Retina (tissue), 1 donor: Measurements from ENCODE around the gene ABCC6.
"Not testable (repeated sequence)": the region's sequence is repeated elsewhere in the genome, so short reads cannot be mapped to it uniquely, and the experiment has no call there.

Experiments
- DNase-seq: peaks from one replicate; pipeline ENCODE4 v3.0.0-alpha.2; 2016

ABCC6 gene

DNA sequence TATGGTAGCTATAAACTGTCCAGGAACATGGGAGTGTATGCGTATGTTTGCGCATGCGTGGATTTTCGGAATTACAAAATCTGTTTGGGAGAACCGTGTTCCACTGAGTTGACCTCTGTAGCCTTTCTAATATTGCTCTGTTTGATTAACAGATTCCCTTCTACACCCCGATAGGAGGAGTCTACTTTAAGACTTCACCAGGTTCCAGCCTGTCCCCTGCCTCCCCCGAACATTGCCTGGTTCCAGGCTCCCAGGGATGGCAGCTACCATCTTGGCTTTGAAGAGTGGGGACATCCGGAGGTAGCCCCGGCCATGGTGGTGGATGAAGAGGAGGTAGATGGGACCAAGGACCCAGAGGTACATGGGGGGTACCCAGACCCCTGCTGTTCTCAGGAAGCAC is 1.9 kb downstream of the ABCC6 start:
- DNase-seq = not testable (repeated sequence)

DNA sequence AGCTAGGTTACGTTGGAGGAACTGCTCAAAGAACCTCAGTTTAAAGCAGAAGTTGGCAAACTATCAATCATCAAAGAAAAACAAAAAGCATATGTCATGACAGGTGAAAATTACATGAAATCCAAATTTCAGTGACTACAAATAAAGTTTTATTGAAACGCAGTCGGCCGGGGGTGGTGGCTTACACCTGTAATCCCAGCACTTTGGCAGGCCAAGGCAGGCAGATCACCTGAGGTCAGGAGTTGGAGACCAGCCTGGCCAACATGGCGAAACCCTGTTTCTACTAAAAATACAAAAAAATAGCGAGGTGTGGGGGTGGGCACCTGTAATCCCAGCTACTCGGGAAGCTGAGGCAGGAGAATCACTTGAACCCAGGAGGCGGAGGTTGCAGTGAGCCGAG is 2.8 kb downstream of the ABCC6 start:
- DNase-seq = not testable (repeated sequence)

DNA sequence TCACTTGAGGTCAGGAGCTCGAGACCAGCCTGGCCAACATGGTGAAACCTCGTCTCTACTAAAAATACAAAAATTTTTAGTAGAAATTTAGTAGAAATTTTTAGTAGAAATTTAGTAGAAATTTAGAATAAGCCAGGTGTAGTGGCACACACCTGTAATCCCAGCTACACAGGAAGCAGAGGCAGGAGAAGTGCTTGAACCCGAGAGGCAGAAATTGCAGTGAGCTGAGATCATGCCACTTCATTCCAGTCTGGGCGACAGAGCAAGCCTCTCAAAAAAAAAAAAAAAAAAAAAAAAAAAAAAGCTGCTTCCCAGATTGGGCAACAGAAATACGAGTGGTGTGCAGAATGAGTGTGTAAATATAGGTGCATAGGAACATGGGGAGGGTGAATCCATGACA is 4.5 kb downstream of the ABCC6 start:
- DNase-seq = not testable (repeated sequence)

DNA sequence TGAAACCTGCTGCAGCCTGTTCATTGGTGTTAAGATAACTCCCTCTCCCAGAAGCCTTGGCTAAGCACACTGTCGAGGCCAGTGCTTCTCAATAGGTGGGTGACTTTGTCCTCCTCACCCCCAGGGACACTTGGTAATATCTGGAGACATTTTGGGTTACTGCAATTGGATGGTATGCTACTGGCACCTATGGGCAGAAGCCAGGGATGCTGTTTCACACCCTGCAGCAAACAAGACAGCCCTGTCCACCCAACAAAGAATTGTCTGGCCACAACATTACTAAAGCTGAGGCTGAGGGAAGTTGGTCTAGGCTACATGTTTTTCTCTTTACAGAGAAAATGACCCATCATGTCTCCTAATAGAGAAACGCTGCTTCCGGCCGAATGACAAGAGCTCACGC is 4.9 kb downstream of the ABCC6 start:
- DNase-seq = not testable (repeated sequence)

DNA sequence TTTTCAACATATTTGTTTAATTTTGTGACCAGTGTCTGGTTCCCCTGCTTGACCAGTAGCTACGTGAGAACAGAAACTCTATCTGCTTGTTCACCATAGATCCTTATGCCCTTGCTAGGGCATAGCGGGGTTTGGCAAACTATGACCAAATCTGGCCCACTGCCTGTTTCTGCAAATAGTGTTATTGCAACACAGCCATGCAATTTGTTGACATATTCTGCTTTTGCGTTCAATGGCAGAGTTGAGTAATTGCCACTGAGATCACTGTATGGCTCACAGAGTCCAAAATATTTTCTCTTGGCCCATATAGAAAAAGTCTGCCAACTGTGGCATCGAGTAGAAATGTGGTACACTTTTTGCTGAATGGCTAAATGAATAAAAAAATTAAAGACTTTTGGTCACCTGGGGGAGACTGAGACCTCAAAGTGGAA is 9.4 kb downstream of the ABCC6 start:
- not testable (repeated sequence) for DNase-seq

DNA sequence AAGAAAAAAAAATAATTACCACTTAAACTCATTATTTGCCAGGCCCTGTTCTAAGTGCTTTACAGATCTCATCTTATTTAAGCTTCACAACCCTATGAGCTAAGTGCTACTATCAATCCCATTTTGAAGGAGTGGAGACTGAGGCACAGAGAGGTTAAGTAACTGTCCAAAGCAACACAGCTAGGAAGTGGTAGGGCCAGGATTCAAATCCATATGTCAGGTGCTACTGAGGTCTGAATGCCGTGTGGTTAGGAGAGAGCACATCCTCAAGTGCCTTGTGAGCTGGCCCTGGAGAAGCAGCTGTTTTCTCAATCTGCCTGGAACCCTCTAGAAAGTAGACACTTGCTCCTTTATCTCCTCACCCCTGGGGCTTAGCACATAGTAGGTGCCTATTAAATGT is 11.9 kb downstream of the ABCC6 start:
- not testable (repeated sequence) for DNase-seq

DNA sequence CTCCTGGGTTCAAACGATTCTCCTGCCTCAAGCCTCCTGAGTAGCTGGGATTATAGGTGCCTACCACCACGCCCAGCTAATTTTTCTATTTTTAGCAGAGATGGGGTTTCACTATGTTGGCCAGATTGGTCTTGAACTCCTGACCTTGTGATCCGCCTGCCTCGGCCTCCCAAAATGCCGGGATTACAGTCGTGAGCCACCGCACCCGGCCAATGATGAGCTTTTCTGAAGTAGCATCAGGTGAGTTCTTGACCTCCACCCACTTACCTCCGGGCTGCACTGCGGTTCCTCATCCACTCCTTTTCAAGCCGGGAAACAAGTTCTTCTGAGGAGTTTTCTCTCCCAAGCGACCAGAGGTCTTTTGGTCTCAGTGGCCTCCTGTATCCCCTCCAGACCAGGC is 14.8 kb downstream of the ABCC6 start:
- DNase-seq = not testable (repeated sequence)

DNA sequence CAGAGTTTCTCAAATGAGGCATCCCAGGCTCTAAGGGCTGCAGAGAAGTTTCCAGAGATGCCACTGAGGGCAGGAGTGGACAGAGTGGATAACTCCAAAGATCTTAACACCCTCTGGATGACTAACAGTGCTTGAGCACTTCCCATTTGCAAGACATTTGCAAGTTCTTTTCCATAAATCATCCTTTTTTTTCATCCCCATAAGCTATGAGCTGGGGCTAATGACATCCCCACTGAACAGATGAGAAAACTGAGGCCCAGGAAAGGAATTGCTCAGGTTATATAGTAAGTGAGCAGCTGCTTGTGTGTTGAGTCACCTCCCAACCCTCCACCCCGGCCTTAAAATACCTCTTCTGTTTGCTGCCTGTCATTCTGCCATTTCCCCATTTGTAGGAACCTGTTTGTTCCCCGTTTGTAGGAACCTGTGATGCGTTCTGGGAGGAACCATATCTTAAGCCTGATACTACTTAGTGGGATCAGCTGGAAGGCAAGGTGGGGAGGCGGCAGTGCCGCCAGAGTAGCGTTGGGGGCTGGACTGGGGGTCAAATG is 15.4 kb downstream of the ABCC6 start:
- not testable (repeated sequence) for DNase-seq

DNA sequence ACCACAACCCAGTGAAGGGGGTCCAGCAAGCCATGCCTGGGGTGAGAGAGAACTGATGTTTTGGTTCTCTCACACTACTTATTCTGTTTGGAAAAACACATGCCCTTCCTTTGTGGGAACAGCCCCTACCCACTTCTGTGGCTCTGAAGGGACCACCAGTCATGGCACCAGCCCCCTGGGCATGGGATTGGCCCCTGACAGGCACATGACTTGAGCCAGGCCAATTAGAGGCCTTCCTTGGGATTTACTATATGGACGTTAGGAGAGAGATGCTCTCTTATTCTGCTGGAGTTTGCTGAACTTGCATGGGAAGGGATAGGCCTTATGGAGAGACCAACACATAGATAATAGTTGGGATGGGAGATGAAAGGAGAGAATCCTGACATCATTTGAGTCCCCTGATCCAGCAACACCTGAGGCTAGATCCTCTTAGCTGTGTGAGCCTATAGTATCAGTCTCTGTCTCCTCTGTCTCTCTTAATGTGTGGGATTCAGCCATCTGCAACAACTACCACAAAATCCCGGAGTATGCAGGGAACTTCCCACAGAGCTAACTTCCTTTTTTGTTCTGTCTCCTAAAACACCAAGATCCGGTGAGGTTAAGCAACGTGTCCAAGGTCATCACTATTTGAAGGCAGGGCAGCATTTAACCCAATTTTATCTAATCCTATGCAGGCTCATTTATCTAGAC is 16.1 kb downstream of the ABCC6 start:
- not testable (repeated sequence) for DNase-seq

DNA sequence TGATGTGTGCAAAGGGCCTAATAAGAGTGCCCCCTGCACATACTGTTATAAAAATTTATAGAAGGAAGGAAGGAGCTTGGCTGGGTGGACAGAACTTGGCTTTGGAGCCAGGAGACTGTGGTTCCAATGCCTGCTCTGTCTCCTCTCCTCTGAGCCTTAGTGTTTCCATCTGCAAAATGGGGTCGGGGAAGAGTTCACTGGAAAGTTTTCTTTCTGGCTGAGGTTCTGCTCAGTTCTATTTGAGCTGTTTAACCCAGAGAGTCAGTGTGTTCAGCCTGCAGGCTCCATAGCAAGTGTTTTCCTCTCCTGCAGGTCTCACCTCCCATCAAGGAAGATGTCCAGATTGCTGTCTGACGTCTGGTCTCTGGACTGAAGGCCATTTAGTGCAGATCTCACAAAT is 17.4 kb downstream of the ABCC6 start:
- DNase-seq = not testable (repeated sequence)

DNA sequence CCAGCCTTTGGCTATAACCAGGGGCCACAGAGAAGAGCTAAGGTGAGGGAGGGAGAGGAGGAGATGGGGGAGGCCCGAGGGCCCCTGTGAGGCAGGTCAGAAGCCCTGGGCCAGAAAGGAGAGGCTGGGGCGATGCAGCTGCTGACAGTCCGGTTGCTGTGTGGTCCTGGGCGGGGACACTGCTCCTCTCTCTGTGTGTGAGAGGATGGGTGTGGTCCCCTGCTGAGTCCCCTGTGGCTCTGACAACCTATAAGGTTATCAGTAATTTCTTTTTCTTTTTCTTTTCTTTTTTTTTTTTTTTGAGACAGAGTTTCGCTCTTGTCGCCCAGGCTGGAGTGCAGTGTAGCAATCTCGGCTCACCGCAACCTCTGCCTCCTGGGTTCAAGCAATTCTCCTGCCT is 18.7 kb downstream of the ABCC6 start:
- not testable (repeated sequence) for DNase-seq

DNA sequence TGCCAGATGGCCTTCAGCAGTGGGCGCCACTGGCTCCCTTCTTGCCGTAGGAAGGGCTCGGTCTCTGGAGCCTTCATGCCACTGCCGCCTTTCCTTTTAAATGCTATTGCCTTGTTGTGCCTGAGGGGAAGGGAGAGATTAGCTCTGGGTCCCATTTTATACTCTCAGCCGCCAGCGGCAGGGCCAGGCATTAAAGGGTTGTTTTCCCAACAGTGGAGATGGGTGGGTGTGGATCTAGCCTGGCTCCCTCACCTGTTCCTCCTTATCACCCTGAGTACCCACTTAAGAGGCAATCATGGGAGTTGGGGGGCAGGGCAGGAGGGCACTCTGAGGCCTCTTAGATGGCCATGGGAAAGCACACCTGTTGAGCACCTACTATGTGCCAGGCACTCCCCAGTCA is 19.8 kb downstream of the ABCC6 start:
- DNase-seq = not testable (repeated sequence)

DNA sequence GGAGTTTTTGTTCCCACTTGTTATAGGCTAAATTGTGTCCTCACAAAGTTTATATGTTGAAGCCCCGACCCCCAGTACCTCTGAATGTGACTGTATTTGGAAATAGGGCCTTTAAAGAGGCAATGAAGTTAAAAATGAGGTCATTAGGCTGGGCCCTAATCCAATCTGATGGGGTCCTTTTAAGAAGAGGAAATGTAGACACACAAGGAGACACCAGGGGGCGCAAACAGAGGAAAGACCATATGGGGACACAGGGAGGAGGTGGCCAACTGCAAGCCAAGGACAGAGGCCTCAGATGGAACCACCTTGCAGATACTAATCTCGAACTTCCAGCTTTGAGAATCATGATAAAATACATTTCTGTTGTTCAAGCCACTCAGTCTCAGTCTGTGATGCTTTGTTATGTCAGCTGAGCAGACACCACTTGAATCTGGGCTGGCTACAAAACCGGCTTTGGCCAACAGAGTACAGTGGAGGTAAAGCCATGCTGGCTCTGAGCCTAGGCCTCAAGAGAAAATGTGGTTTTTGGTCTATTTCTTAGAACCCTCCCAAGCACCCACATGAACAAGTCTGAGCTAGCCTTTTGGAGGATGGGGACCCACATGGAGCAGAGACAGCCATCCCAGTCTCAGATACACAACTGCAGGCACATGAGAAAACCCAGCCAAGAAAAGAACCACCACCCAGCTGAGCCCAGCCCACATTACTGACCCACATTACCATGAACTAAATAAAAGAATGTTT is 20.7 kb downstream of the ABCC6 start:
- peak; percentile 15 for DNase-seq

DNA sequence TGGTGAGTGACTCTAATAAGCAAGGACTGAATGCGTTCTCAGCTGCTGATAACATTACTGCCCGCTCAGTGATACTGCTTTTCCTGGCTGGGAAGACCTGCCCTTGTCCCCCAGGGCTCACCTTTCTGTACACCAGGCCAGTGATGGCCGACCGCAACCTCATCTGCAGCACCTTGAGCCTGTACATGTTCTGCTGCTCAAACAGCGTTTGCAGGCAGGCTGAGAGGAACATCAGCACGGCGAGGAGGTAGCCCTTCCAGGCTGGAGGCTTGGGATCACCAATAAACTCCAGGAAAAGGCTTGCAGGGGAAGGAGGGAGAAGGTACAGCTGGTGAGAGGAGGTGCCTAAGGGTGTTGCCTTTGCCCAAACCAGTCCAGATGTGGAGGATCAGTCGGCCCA is 21.4 kb downstream of the ABCC6 start:
- not testable (repeated sequence) for DNase-seq

DNA sequence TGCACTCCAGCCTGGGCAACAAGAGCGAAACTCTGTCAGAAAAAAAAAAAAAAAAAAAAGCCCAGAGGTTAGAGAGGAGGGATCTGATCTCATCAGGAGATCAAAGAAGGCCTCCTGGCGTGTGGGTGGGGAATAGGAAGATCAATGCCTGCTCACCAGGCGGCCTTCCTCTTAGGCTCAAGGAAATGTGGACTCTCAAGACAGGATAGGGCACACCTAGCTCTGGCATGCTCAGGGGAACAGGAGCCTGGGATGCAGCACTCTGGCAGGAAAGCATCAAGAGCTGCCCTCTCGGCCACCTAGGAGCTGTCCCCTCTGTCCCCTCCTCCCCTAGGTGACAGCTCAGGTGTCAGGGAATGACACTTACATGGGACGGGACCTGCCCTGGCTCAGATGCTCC is 22.9 kb downstream of the ABCC6 start:
- DNase-seq = not testable (repeated sequence)

DNA sequence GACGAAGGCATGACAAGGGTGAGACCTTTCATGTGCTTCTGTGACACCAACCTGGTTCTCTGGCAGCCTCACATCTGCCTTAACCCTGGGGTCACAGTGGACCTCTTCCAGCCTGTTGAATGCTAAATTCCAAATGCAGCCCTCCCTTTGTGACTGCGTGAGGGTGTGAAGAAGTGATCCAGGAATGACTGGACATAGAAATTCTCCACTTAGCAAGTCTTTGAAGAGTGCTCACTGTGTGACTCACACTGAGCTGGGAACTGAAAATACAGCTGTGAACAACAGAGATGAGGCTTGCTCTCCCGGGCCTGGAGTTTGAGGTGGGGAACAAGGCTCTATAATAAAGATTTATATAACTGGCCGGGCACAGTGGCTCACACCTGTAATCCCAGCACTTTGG is 23.9 kb downstream of the ABCC6 start:
- DNase-seq = not testable (repeated sequence)

DNA sequence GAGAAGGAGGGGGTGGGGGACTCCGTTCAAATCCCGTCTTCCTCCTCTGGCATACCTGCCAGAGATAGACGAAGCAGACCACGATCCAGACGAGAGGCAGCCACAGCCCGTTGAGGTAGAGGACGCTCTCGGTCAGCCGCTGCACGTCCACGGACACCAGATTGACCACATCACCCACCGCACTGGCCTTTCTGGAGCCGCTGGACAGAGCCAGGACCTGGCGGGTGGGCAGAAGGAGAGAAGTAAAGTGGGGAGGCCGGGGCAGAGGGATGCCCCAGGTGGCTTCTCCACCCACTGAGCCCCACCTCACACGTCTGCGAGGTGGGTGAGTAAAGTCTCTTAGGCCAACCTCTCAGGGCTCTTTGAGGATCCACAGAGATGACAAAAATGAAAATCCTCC is 25.3 kb downstream of the ABCC6 start:
- no peak for DNase-seq

DNA sequence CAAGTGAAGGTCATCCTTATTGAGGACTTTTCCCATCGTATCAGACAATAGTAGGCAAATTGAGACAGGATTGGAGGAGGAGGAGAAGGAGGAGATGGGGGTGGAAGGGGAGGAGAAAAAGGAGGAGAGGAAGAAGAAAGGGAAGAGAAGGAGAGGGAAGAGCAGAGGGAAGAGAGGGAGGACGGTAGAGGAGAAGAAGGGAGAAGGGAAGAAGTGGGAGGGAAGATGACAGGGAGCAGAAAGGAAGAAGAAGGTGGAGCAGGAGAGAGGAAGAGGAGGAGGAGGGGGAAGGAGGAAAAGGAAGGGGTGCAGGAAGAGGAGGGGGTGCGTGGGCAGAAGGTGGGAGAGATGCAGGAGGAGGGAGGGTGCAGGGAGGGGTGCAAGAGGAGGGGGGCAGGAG is 26.0 kb downstream of the ABCC6 start:
- no peak for DNase-seq

DNA sequence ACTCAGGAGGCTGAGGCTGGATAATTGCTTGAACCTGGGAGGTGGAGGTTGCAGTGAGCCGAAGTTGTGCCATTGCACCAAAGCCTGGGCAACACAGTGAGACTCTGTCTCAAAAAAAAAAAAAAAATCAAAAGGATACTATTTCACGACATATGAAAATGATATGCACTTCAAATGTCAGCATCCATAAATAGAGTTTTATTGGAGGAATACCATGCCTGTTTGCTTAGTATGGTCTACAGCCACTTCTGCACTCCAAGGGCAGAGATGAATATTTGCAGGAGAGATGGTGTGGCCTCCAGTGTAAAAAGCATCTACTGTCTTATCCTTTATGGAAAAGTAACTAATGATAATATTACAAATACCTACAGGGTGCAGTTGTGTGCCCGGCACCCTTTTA is 27.2 kb downstream of the ABCC6 start:
- DNase-seq = no peak

DNA sequence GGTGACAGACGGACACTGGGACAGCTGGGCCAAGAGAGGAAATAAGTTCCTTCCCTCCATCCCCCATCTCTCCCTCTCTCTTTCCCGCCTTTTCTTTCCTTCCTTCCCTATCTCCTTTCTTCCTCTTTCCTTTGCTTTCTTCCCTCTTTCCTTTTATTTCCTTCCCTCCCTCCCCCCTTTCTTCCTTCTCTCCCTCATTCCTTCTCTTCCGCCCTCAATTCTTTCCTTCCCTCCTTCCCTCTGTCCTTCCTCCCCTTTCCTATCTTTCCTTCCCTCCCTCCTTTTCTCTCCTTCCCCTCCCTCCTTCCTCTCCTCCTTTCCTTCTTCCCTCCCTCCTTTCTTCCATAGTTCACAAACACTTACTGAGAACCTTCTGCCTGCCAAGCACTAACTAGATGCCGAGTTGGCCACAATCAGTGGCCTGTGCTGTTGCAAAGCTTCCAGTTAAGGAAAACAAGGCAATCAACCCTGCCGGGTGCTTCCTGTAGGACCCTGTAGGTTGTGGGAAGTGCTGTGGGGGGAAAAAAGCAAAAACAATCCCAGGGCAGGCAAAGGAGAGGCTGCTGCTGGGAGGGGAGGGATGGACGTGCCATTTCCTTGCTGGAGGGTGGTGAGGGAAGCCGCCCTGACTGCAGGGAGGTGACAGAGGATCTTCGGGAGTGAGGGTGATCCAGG is 31.7 kb downstream of the ABCC6 start:
- DNase-seq = no peak

DNA sequence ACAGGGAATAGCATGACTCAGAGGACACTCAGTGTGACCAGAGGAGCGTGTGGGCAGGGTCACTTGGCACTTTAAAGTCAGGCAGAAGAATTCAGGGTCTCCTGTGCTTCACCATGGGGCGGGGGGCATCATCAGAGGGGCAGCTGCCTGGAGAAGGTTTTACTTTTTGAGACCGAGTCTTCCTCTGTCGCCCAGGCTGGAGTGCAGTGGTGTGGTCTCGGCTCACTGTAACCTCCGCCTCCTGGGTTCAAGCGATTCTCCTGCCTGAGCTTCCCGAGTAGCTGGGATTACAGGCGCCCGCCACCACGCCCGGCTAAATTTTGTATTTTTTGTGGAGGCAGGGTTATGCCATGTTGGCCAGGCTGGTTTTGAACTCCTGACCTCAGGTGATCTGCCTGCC is 32.3 kb downstream of the ABCC6 start:
- not testable (repeated sequence) for DNase-seq

DNA sequence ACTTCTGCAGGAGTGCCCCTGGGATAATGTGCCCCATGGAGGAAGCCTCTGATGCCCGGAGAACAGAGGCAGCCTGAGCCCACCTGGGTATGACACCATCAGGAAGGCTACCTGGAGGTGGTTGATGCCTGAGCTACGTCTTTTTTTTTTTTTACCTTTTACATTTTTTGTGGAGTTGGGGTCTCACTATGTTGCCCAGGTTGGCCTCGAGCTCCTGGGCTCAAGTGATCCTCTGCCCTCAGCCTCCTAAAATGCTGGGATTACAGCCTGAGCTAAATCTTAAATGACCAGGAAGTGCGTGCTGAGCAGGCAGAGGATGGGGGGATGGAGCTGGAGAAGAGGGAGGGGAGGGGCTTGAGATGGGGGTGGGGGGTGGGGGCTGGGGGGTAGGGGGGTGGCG is 32.7 kb downstream of the ABCC6 start:
- DNase-seq = no peak

DNA sequence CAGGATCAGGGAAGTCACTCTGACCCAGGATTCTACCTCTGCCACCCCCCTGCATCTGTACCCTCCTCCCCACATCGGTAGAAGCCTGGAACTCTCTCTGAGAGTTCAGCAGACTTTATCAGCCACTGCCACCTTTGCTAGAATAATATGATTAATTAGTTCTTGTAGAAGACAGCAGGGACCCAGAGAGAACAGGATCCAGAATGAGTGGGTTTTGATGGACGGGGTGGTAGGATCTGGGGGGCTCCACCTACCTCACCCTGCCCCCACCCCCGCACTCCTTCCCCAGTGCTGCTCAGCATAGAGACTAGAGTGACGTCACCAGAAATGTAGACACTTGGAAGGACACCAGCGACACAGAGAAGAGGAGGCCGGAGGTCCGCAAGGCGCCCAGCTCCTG is 33.5 kb downstream of the ABCC6 start:
- no peak for DNase-seq

DNA sequence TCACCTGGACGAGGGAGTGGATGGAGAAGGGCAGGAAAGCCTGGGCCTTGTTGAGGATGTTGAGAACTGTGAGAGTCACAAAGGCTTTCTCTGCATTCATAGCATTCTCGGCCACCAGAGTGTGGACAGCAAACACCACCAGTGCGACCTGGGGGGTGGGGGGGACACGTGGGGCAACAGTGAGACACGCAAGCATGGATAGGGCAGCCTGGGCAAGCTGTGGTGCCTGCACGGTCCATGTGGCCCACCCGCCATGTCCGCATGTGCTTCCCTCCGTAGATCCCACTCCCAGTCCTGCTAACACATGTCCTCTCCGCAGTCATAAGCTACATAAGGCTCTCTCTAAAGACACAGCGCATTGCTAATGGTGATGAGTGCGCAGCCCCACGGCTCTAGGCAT is 34.5 kb downstream of the ABCC6 start:
- DNase-seq = no peak
